Activated gamma-delta T cell treated with anti-CD3 and anti-CD28 coated beads, Interleukin-2, amount 50 U/mL, for 16 hours (primary cell): Measurements from ENCODE around the gene PAK6.

ENCODE experiments used
- DNase-seq: peaks from one replicate; pipeline ENCODE4 v3.0.0-alpha.2; 2020; ENCODE audit warnings: low read depth

Gene PAK6

GRCh38 chr15:40241269-40242212, 2.7 kb downstream of the PAK6 start:
- DNase-seq = no peak

- no peak for DNase-seq
These were observed 3.3 kb downstream of the PAK6 start for GRCh38 chr15:40242213-40242599.

GRCh38 chr15:40242601-40243000, 3.7 kb downstream of the PAK6 start:
- DNase-seq = no peak

GRCh38 chr15:40243126-40243810, 4.4 kb downstream of the PAK6 start:
- DNase-seq = no peak

GRCh38 chr15:40244961-40245523, 6.2 kb downstream of the PAK6 start:
- DNase-seq = no peak

- no peak for DNase-seq
These were observed 7.0 kb downstream of the PAK6 start for GRCh38 chr15:40245666-40246450.

- no peak for DNase-seq
These were observed 7.8 kb downstream of the PAK6 start for GRCh38 chr15:40246496-40247280.

- DNase-seq = no peak
These were observed 8.6 kb downstream of the PAK6 start for GRCh38 chr15:40247406-40247971.

- DNase-seq = no peak
These were observed 9.3 kb downstream of the PAK6 start for GRCh38 chr15:40248006-40248783.

- no peak for DNase-seq
These were observed 10.8 kb downstream of the PAK6 start for GRCh38 chr15:40249477-40250303.

GRCh38 chr15:40250304-40250656, 11.4 kb downstream of the PAK6 start:
- DNase-seq = no peak

GRCh38 chr15:40250771-40251483, 12.1 kb downstream of the PAK6 start:
- no peak for DNase-seq

- no peak for DNase-seq
These were observed 12.8 kb downstream of the PAK6 start for GRCh38 chr15:40251486-40252140.

- DNase-seq = no peak
These were observed 13.2 kb downstream of the PAK6 start for GRCh38 chr15:40252141-40252437.

- no peak for DNase-seq
These were observed 13.7 kb downstream of the PAK6 start for GRCh38 chr15:40252438-40253166.

GRCh38 chr15:40253167-40253790, 14.4 kb downstream of the PAK6 start:
- DNase-seq = no peak

- no peak for DNase-seq
These were observed 15.6 kb downstream of the PAK6 start for GRCh38 chr15:40254452-40254851.
